NCI-H1417 (cell line): ENCODE data around the gene ADK.

Experiments used
- DNase-seq, 3 experiments: peaks; one replicate each; lab custom pipeline; 2025; lab: John Stamatoyannopoulos, UW

The ADK gene

GRCh38 chr10:74238031-74238431 is 87.0 kb downstream of the ADK start:
- DNase-seq = no peak

- DNase-seq = no peak
Measured at GRCh38 chr10:74238516-74238915, 87.5 kb downstream of the ADK start.

- DNase-seq = no peak
Measured at GRCh38 chr10:74243067-74243466, 92.0 kb downstream of the ADK start.

GRCh38 chr10:74244097-74244685 is 93.2 kb downstream of the ADK start:
- DNase-seq = peak; percentile 15 to 65 (median 16)

GRCh38 chr10:74244807-74245206 is 93.8 kb downstream of the ADK start:
- DNase-seq = no peak

GRCh38 chr10:74246495-74246894 is 95.5 kb downstream of the ADK start:
- DNase-seq = no peak

GRCh38 chr10:74249865-74250264 is 98.8 kb downstream of the ADK start:
- no peak for DNase-seq

GRCh38 chr10:74255214-74255613 is 104.2 kb downstream of the ADK start:
- peak in 2 of 3 experiments; percentile 7 to 65 for DNase-seq

- peak in 1 of 3 experiments; percentile 49 for DNase-seq
Measured at GRCh38 chr10:74255888-74256357, 104.9 kb downstream of the ADK start.

- no peak for DNase-seq
Measured at GRCh38 chr10:74262856-74263255, 111.8 kb downstream of the ADK start.

- no peak for DNase-seq
Measured at GRCh38 chr10:74263996-74264395, 113.0 kb downstream of the ADK start.

GRCh38 chr10:74272288-74272687 is 121.3 kb downstream of the ADK start:
- DNase-seq = no peak

- DNase-seq = no peak
Measured at GRCh38 chr10:74275755-74276290, 124.8 kb downstream of the ADK start.

- no peak for DNase-seq
Measured at GRCh38 chr10:74276416-74276815, 125.4 kb downstream of the ADK start.

- DNase-seq = peak in 1 of 3 experiments; percentile 28
Measured at GRCh38 chr10:74282151-74282847, 131.3 kb downstream of the ADK start.

GRCh38 chr10:74282848-74283210 is 131.8 kb downstream of the ADK start:
- DNase-seq = no peak

GRCh38 chr10:74289188-74289587 is 138.2 kb downstream of the ADK start:
- DNase-seq = no peak

- DNase-seq = no peak
Measured at GRCh38 chr10:74289951-74290350, 138.9 kb downstream of the ADK start.

GRCh38 chr10:74290708-74291107 is 139.7 kb downstream of the ADK start:
- DNase-seq = no peak

- peak; percentile 5 to 84 (median 20) for DNase-seq
Measured at GRCh38 chr10:74292871-74293427, 141.9 kb downstream of the ADK start.

GRCh38 chr10:74293686-74294371 is 142.8 kb downstream of the ADK start:
- peak; percentile 33 to 79 (median 47) for DNase-seq

GRCh38 chr10:74297389-74298080 is 146.5 kb downstream of the ADK start:
- DNase-seq = no peak
